ENCODE data around the gene MOAP1.
"Not testable (repeated sequence)": the region's sequence is repeated elsewhere in the genome, so short reads cannot be mapped to it uniquely, and the experiment has no call there.

The MOAP1 gene

DNA sequence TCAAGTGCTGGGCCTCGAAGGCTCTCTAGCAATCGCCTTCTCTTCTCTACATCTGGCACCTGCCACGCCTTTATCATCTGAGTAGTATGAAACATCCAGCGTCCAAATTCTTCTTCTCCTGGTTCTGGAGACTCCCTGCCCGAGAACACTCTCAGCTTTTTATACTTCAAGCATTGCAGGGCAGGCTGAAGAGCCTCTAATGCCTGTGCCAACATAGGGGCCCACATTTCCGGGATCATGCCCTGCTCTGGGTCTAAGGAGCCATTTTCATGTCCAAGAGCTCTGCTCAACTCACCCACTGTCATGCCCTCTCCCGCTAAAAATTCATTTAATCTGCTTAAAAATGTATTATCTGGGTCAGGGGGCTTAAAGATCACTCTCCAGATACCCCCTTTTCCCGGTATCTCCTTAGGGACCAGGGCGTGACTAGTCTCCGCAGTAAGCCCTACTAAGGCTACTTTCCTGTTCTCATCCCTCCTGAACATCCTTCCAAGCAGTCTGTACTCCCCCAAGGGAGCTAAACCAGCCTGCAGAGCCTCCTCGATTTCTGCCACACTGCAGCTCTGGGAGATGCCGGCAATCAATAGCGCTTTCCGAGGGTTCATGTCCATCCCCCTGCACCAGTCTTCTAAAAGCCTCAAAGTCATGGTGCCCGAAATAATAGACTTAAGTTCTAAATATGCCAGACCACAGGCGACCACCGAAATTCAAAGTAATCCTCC, 940 bp downstream of the MOAP1 start:
- DNase-seq, result no peak

GRCh38 chr14:93175492-93175891, 9.2 kb downstream of the MOAP1 start:
- DNase-seq, result no peak

- not testable (repeated sequence) for DNase-seq
Observed at GRCh38 chr14:93174731-93175130, 10.0 kb downstream of the MOAP1 start.

- no peak for DNase-seq
Observed at GRCh38 chr14:93173943-93174395, 10.7 kb downstream of the MOAP1 start.

- DNase-seq, result no peak
Observed at GRCh38 chr14:93171376-93171775, 13.3 kb downstream of the MOAP1 start.

- DNase-seq, result not testable (repeated sequence)
Observed at GRCh38 chr14:93170141-93170540, 14.6 kb downstream of the MOAP1 start.

- not testable (repeated sequence) for DNase-seq
Observed at GRCh38 chr14:93169619-93170018, 15.1 kb downstream of the MOAP1 start.

DNA sequence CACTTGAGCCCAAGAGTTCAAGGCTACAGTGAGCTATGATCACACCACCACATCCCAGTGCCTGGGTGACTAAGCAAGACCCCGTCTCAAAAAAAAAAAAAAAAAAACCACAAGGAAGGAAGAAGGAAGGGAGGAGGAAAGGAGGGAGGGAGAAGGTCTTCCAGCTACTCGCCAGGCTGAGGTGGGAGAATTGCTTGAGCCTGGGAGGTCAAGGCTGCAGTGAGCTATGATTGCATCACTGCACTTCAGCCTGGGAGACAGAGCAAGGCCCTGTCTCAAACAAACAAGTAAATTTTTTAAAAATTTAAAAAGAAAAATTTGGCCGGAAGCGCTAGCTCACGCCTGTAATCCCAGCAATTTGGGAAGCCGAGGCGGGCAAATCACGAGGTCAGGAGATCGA, 16.1 kb downstream of the MOAP1 start:
- DNase-seq, result not testable (repeated sequence)

GRCh38 chr14:93165271-93166265, 19.1 kb downstream of the MOAP1 start:
- not testable (repeated sequence) for DNase-seq

DNA sequence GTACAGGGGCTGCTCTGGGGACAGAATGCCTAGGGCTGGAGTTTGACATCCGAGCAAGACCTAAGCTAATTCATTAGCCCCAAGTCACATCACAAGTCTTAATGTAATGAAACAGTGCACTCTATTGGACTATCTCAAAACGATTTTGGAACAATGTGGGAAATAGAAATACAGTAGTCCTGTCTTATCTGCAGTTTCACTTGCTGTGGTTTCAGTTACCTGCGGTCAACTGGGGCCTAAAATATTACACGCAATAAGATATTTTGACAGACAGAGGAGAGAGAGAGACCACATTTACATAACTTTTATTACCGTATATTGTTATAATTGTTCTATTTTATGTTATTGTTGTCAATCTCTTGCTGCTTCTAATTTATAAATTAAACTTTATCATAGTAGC, 21.1 kb downstream of the MOAP1 start:
- DNase-seq, result no peak

GRCh38 chr14:93161411-93161940, 23.2 kb downstream of the MOAP1 start:
- no peak for DNase-seq

GRCh38 chr14:93160353-93160801, 24.3 kb downstream of the MOAP1 start:
- DNase-seq, result no peak

DNA sequence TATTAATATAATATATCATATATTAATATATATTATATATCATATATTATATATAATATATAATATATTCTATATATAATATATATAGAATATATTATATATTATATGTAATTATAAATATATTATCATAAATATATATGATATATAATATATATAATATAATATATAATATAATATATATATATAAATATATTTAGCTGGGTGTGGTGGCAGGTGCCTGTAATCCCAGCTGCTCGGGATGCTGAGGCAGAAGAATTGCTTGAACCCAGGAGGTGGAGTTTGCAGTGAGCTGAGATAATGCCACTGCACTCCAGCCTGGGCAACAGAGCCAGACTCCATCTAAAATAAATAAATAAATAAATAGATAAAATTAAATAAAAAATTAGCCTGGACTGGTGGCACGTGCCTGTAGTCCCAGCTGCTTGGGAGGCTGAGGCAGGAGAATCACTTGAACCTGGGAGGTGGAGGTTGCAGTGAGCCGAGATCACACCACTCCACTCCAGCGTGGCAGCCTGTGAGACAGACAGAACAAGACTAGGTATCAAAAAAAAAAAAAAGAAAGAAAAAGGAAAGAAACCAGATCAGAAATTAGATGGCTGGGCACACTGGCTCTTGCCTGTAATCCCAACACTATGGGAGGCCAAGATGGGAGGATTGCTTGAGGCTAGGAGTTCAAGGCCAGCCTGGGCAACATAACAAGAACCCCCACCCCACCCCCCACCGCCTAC, 24.9 kb downstream of the MOAP1 start:
- DNase-seq, result not testable (repeated sequence)

DNA sequence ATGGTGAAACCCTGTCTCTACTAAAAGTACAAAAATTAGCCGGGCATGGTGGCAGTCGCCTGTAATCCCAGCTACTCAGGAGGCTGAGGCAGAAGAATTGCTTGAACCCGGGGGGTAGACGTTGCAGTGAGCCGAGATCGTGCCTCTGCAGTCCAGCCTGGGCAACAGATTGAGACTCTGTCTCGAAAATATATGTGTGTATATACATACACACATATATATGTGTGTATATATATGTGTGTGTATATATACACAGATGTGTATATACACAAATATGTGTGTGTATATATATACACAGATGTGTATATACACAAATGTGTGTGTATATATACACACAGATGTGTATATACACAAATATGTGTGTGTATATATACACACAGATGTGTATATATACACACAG, 26.3 kb downstream of the MOAP1 start:
- DNase-seq, result not testable (repeated sequence)

DNA sequence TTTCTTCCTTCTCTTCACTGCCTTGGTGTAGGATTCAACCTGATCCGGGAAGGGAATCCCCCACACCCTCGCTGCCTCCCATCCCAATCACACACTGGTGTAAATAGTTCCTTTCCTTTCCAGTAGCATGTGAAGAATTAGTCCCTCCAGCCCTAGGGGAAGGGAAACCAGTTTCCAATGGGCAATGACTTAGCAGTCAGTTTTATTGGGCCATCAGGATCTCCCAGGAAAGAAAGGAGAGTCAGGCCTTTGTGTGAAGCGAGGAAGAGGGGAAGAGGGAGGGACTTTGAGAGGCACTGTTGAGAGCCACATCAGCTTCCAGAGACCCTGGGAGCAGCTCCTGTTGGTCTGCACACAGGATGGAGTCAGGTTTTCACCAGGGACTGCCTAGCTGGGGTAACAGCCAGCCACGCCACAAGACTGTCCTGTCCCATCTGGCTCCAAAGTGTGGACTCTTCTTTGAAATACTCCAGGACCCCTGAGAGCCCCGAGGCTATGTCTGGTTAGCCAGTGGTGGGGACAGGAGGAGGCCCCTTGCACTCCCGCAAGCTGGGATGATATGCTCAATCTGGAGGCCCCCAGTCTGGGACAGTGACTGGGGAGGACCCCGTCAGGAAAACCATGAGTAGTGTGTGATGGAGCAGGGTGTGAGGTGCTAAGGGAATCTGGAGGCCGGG, 27.9 kb downstream of the MOAP1 start:
- DNase-seq, result no peak

DNA sequence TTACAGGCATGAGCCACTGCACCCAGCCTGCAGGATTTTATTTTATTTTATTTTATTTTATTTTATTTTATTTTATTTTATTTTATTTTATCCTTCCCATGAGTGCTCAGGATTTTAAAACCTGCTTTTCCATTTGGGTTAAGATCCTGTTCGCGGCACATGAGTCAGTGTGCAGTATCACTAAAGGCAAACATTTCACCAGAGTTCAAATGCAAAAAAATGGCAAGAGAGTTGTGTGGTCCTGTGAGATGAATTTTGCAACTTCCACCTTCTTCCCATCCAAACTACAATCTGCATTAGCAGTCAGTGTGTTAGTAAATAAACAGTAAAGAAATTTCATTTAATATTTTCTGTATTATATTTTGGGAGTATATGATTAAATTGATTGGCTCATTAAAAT, 29.0 kb downstream of the MOAP1 start:
- no peak for DNase-seq

DNA sequence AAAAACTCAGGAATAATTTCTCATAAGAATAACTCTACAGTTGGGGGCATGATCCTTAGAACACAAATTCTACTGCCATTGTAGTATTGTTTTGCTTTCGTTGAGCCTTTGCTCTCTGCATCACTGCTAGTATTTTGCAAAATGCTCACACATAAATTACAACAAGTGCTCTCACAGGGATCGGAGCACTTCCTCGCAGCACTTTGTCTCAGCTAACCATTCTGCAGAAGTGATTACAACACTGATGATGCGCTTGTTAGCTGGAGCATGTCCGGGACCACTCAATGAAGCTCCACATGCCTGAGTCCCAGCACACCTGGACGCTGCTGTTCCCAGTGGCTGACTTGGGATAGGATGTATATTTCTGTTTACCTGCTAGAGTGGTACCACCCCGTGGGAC, 31.6 kb downstream of the MOAP1 start:
- no peak for DNase-seq

DNA sequence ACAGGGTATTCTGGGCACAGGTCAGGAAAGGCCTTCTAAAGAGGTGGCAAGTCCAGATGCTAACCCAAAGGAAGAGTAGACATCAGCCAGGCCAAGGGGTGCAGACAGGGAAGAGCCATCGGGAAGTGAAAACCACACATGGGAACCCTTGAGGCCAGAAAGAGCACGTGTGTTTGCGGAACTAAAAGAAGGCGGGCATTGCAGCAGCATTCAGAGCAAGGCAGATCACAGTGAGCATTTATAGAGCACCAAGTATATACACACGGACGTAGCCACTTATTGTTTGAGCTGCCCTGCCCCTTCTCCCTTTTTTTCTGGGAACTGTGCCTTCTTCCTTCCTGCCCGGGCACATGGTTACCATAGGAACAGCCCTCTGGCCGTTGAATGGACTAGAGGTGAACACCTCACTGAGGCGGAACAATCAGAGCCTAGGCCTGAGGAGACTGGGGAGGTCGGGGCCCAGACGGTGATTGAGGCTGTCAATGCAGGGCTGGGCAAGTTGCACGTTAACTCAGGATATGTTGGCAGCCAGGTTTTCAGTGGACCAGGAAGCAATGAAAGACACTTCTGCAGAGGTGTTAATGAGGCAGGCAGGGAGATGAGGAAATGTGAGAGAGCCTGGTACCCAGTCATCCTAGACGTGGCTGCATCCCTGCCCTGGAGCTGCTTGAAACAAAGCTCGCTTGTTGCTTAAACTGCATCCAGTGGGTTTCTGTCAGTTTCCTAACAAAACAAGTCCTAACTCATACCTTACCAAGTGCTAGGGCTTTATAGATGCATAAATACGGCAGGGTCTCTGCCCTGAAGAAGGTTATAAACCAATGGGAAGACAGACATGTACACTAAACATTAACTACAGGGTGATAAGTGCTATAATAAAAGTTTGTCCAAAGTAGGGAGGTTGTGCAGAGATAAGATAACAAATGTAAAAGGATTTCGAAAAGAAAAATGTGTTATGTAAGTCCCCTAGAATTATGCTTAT, 34.2 kb downstream of the MOAP1 start:
- no peak for DNase-seq

GRCh38 chr14:93148979-93149378, 35.7 kb downstream of the MOAP1 start:
- DNase-seq, result no peak

- DNase-seq, result no peak
Observed at GRCh38 chr14:93146119-93146518, 38.6 kb downstream of the MOAP1 start.

All from stimulated activated naive CD4-positive, alpha-beta T cell (primary cell).